Loucy (cell line): ENCODE data around the gene ZNF185.

ENCODE experiments used
- H2AFZ ChIP-seq: fragments of 200-600 bp; sonication (generic); 2 replicates; pipeline ENCODE4 v1.6.0; 2016; ENCODE audit warnings: antibody characterized with exemption, mild to moderate bottlenecking, low read length, moderate library complexity
- H3F3A ChIP-seq: fragments of 200-600 bp; 2 replicates; pipeline ENCODE4 v1.6.0; 2016; ENCODE audit warnings: antibody characterized with exemption, low read depth, mild to moderate bottlenecking
- H3K27me3 ChIP-seq: fragments of 200-600 bp; sonication (generic); 2 replicates; pipeline ENCODE4 v1.6.1; 2014; ENCODE audit warnings: low read length, mild to moderate bottlenecking; ENCODE audit not compliant: insufficient read depth, poor library complexity, severe bottlenecking
- H3K36me3 ChIP-seq: fragments of 200-600 bp; sonication (generic); 2 replicates; pipeline ENCODE4 v1.6.1; 2016; ENCODE audit warnings: low read length; ENCODE audit not compliant: insufficient read depth
- H3K4me1 ChIP-seq: fragments of 200-600 bp; sonication (generic); 2 replicates; pipeline ENCODE4 v1.5.1; 2014; ENCODE audit warnings: low read length, mild to moderate bottlenecking; ENCODE audit not compliant: insufficient read depth, poor library complexity, severe bottlenecking
- H3K4me2 ChIP-seq: fragments of 200-600 bp; sonication (generic); 2 replicates; pipeline ENCODE4 v1.6.0; 2014; ENCODE audit warnings: antibody characterized with exemption, low read length, low read depth, mild to moderate bottlenecking; ENCODE audit not compliant: poor library complexity, severe bottlenecking
- H3K4me3 ChIP-seq: fragments of 200-600 bp; sonication (generic); 2 replicates; pipeline ENCODE4 v1.5.1; 2014; ENCODE audit warnings: low read length, mild to moderate bottlenecking, mixed read lengths; ENCODE audit not compliant: poor library complexity, severe bottlenecking
- H3K79me2 ChIP-seq: fragments of 200-600 bp; sonication (generic); 2 replicates; pipeline ENCODE4 v1.6.1; 2014; ENCODE audit warnings: low read length; ENCODE audit not compliant: insufficient read depth
- H3K9ac ChIP-seq: fragments of 200-600 bp; sonication (generic); 2 replicates; pipeline ENCODE4 v1.6.0; 2014; ENCODE audit warnings: mild to moderate bottlenecking, low read depth, low read length, moderate library complexity; ENCODE audit not compliant: poor library complexity, severe bottlenecking
- H3K9me2 ChIP-seq: fragments of 200-600 bp; sonication (generic); replicated peaks from 2 replicates; pipeline ENCODE4 v1.6.1; 2016; ENCODE audit warnings: low read depth, low read length, mixed read lengths
- H3K9me3 ChIP-seq: fragments of 200-600 bp; sonication (generic); 2 replicates; pipeline ENCODE4 v1.6.1; 2014; ENCODE audit warnings: mild to moderate bottlenecking, antibody characterized with exemption, low read length, low read depth; ENCODE audit not compliant: insufficient read depth
- H4K20me1 ChIP-seq: fragments of 200-600 bp; sonication (generic); 2 replicates; pipeline ENCODE4 v1.6.0; 2014; ENCODE audit warnings: antibody characterized with exemption, low read length, mild to moderate bottlenecking; ENCODE audit not compliant: insufficient read depth, poor library complexity, severe bottlenecking
- EZH2phosphoT487 ChIP-seq: fragments of 200-600 bp; IDR thresholded peaks from 2 replicates; pipeline ENCODE4 v1.6.1; 2018; ENCODE audit warnings: antibody characterized with exemption, mild to moderate bottlenecking, moderate library complexity, borderline replicate concordance
- TF ChIP-seq, protein P1 (sequence below): fragments of 200-600 bp; sonication (generic); conservative IDR thresholded peaks from 2 replicates; pipeline ENCODE4 v1.5.1; 2014; ENCODE audit warnings: mild to moderate bottlenecking, antibody characterized with exemption, low read length

Gene ZNF185

DNA sequence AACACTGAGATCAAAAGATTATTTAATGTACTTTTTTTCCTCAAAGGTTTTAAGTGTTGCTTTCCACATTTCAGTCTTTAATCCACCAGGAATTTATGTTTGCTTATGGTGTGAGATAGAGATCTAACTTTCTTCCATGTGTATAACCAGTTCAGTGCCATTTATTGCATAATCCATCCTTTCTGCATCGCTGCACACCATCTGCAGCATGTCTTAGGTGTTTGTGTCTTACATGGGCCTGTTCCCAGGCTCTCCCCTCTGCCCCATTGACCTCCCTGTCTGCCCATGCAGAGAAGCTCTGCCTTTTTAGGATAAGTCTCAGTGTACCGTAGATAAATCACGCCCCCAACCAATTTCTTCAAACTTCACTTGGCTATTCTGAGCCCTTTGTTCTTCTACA is 36.8 kb upstream of the ZNF185 start:
- Histone ChIP-seq H3F3A (no peaks in the 10 kb centered on the region), H3K79me2 (no peaks in the 10 kb centered on the region), H3K9ac (no peak overlapping the region), H3K9me3 (no peaks in the 10 kb centered on the region), H3K27me3 (no peaks in the 10 kb centered on the region), H4K20me1 (no peaks in the 10 kb centered on the region), H3K4me1 (no peaks in the 10 kb centered on the region), H3K36me3 (peaks cover 53% of the 10 kb centered on the region; the same call in 1 of the 2 replicates), H3K4me3 (no peak overlapping the region), H3K4me2 (no peak overlapping the region), H3K9me2 (no peaks in the 10 kb centered on the region), H2AFZ (no peak overlapping the region)
- TF ChIP-seq, protein P1, sequence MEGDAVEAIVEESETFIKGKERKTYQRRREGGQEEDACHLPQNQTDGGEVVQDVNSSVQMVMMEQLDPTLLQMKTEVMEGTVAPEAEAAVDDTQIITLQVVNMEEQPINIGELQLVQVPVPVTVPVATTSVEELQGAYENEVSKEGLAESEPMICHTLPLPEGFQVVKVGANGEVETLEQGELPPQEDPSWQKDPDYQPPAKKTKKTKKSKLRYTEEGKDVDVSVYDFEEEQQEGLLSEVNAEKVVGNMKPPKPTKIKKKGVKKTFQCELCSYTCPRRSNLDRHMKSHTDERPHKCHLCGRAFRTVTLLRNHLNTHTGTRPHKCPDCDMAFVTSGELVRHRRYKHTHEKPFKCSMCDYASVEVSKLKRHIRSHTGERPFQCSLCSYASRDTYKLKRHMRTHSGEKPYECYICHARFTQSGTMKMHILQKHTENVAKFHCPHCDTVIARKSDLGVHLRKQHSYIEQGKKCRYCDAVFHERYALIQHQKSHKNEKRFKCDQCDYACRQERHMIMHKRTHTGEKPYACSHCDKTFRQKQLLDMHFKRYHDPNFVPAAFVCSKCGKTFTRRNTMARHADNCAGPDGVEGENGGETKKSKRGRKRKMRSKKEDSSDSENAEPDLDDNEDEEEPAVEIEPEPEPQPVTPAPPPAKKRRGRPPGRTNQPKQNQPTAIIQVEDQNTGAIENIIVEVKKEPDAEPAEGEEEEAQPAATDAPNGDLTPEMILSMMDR, result no peak
- no peak for TF ChIP-seq EZH2phosphoT487

DNA sequence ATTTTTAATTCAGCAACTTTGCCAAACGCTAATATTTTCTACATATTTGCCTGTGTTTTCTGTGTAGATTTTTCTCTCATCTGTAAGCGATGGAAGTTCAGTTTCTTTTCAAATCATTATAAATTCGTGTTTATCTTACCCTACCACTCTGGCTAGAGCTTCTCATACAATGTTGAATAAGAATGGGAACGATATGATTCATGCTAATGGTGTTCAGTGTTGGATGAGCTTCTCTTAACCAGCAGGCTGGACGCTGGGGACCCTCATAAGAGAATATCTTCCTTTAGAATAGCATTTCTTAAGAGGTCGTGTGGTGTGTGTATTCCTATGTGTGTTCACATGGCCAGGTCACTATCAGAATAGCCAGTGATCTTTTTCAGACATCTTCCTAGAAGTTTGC is 36.0 kb upstream of the ZNF185 start:
- Histone ChIP-seq H3K4me3 (no peak overlapping the region), H3K36me3 (peaks cover 60% of the 10 kb centered on the region; the same call in 1 of the 2 replicates)

DNA sequence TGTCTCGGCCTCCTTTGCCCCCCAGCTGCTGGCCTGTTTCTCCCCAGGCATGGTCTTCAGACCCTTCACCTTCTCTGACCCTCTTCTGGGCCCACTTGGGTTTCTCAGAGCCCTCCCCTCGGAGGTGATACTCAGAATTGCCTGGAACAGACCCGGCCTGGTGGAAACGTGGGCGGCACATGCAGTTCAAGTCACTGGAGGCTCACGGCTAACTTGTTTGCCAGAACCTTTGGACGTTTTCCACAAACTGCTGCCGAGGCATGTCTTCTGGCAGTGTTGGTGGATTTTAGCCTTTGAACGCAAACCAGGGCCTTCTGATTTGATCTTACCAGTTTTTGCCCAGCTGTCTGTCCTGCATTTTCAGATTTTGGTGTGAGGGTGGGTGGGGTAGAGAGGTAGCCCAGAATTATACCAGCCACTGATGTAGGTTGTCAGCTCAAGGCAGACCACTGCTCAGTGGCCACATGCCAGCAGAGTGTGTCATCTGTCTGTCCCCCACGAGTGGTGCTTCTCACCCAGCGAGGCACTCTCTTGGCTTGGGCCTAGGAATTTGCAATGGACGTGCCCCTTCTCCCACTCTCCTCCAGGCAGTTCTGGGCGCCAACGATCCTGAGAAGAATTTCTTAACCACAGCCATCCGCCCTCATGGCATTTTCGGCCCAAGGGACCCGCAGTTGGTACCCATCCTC is 32.5 kb upstream of the ZNF185 start:
- Histone ChIP-seq H3K4me3 (no peak overlapping the region), H3F3A (no peaks in the 10 kb centered on the region), H3K27me3 (no peaks in the 10 kb centered on the region), H3K9me2 (no peaks in the 10 kb centered on the region), H3K9me3 (no peaks in the 10 kb centered on the region), H3K36me3 (peaks cover 63% of the 10 kb centered on the region; the same call in 1 of the 2 replicates), H3K9ac (no peak overlapping the region), H2AFZ (no peak overlapping the region), H3K4me1 (no peaks in the 10 kb centered on the region), H4K20me1 (no peaks in the 10 kb centered on the region), H3K79me2 (no peaks in the 10 kb centered on the region), H3K4me2 (no peak overlapping the region)
- TF ChIP-seq EZH2phosphoT487, result no peak
- TF ChIP-seq, protein P1, result no peak

More for the DNA sequence above, 36.0 kb upstream of the ZNF185 start:
- H3K27me3 ChIP-seq, result no peaks in the 10 kb centered on the region
- no peak overlapping the region for H3K9ac ChIP-seq
- no peaks in the 10 kb centered on the region for H3K9me3 ChIP-seq
- TF ChIP-seq, protein P1, result no peak
- TF ChIP-seq EZH2phosphoT487, result no peak
- no peaks in the 10 kb centered on the region for H3K9me2 ChIP-seq
- no peaks in the 10 kb centered on the region for H3K4me1 ChIP-seq
- no peak overlapping the region for H2AFZ ChIP-seq
- no peaks in the 10 kb centered on the region for H4K20me1 ChIP-seq
- no peaks in the 10 kb centered on the region for H3K79me2 ChIP-seq
- no peak overlapping the region for H3K4me2 ChIP-seq
- no peaks in the 10 kb centered on the region for H3F3A ChIP-seq
